GM12892 (cell line): Measurements from ENCODE around the gene COG8.

ENCODE experiments used
- POLR2A ChIP-seq: IDR thresholded peaks from 2 replicates; pipeline ENCODE4 v1.6.1; 2011; ENCODE audit warnings: low read depth, low read length, control low read depth
- POLR2AphosphoS5 ChIP-seq: IDR thresholded peaks from 2 replicates; pipeline ENCODE4 v1.6.1; 2011; ENCODE audit warnings: low read depth, low read length, control low read depth
- TAF1 ChIP-seq: IDR thresholded peaks from 2 replicates; pipeline ENCODE4 v1.6.1; 2011; ENCODE audit warnings: low read depth, mild to moderate bottlenecking, control low read depth, low read length, borderline replicate concordance

DNA sequence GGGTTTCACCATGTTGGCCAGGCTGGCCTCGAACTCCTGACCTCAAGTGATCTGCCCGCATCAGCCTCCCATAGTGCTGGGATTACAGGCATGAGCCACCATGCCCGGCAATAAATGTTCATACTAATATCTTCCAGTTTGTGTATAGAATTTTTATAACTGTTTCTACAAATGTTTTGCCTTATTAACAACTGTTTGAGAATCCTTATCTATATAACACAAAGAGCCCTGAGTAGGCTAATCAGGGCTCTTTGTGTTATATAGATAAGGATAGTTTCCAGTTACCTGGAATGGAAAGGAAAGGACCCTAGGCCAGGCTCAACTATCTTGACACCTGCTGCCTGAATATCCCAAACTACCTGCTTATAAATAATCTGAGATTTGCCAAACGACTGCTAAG is 29.5 kb upstream of the COG8 start:
- TF ChIP-seq POLR2A: no peak
- TF ChIP-seq POLR2AphosphoS5: no peak
- no peak for TF ChIP-seq TAF1
